ENCODE data around the gene NPR1. TPM values are rescaled to one million over a fixed set of nuclear protein-coding genes. Genes with fewer than 3 reads are reported as not detected.

Gene NPR1
- total and polyA plus RNA-seq, 2 of the 13 experiments (the other 11 are each of a cell fraction or from before 2014, with no cell fraction given) = not detected

DNA sequence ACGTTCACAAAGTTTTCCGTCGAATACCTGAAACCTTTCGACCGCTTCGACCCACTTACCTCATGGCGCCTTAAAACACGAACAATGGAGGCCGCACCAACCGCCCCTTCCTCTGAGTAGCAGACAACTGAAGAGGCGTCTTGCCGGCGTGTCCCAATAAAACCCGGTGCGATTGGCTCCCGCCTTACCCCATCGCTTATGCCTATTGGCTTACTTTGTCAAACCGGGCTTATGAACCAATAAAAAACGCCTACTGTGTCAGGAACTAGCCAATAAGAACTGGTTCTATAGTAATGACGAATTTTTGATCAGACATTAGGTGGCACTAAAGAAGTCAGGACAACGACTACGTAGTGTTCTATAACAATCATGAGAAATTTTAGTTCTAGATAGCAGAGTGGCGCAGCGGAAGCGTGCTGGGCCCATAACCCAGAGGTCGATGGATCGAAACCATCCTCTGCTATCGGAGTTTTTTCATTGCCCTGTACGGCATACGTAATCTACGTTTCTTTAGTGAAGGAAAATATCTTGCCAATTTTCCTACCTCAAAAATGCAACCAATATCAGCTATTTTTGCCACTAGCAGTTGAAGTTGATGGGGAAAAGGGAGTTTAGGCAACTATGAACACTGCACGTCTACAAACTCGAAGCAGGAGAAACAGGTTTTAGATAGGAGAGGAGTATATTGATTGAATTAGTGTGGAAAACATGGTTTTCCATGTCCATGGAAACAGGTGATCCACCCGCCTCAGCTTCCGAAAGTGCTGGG, 7.4 kb upstream of the NPR1 start, which contains the start of gene ILF2 (continued):
- TF ChIP-seq MYC (CRISPR knock-in tag; IDR thresholded peaks at IDR 0.05; ENCODE audit: borderline replicate concordance) (peak; percentile 91), PTBP1 (IDR thresholded peaks at IDR 0.05; ENCODE audit: low read depth, low read length, poor library complexity, severe bottlenecking) (no peak), KDM1A (CRISPR knock-in tag; IDR thresholded peaks at IDR 0.05) (no peak), ZNF460 (CRISPR knock-in tag; IDR thresholded peaks at IDR 0.05; ENCODE audit: borderline replicate concordance) (no peak; the same call in 1 of the 2 replicates), ZNF235 (CRISPR knock-in tag; IDR thresholded peaks at IDR 0.05; ENCODE audit: borderline replicate concordance) (no peak), SP4 (CRISPR knock-in tag; IDR thresholded peaks at IDR 0.05) (0 out of 2 replicates have a peak, but pooled peaks have one; percentile 37), KLF11 (CRISPR knock-in tag; IDR thresholded peaks at IDR 0.05) (no peak), RFXAP (CRISPR knock-in tag; IDR thresholded peaks at IDR 0.05; ENCODE audit: borderline replicate concordance) (peak; percentile 91), FOSL1 (CRISPR knock-in tag; IDR thresholded peaks at IDR 0.05; ENCODE audit: borderline replicate concordance) (no peak), REXO4 (CRISPR knock-in tag; IDR thresholded peaks at IDR 0.05; ENCODE audit: borderline replicate concordance) (no peak), CEBPG (CRISPR knock-in tag; IDR thresholded peaks at IDR 0.05) (peak; percentile 8), EHMT2 (IDR thresholded peaks at IDR 0.05; ENCODE audit: borderline replicate concordance, low read depth, low read length) (no peak), ZSCAN29 (CRISPR knock-in tag; conservative IDR thresholded peaks at IDR 0.05) (no peak), FOSL2 (CRISPR knock-in tag; IDR thresholded peaks at IDR 0.05) (peak; percentile 4; the same call in 1 of the 2 replicates)
- TF ChIP-seq, protein P1, sequence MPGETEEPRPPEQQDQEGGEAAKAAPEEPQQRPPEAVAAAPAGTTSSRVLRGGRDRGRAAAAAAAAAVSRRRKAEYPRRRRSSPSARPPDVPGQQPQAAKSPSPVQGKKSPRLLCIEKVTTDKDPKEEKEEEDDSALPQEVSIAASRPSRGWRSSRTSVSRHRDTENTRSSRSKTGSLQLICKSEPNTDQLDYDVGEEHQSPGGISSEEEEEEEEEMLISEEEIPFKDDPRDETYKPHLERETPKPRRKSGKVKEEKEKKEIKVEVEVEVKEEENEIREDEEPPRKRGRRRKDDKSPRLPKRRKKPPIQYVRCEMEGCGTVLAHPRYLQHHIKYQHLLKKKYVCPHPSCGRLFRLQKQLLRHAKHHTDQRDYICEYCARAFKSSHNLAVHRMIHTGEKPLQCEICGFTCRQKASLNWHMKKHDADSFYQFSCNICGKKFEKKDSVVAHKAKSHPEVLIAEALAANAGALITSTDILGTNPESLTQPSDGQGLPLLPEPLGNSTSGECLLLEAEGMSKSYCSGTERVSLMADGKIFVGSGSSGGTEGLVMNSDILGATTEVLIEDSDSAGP (CRISPR knock-in tag; IDR thresholded peaks at IDR 0.05; ENCODE audit: borderline replicate concordance) = peak; percentile 62
- TF ChIP-seq, protein P2, sequence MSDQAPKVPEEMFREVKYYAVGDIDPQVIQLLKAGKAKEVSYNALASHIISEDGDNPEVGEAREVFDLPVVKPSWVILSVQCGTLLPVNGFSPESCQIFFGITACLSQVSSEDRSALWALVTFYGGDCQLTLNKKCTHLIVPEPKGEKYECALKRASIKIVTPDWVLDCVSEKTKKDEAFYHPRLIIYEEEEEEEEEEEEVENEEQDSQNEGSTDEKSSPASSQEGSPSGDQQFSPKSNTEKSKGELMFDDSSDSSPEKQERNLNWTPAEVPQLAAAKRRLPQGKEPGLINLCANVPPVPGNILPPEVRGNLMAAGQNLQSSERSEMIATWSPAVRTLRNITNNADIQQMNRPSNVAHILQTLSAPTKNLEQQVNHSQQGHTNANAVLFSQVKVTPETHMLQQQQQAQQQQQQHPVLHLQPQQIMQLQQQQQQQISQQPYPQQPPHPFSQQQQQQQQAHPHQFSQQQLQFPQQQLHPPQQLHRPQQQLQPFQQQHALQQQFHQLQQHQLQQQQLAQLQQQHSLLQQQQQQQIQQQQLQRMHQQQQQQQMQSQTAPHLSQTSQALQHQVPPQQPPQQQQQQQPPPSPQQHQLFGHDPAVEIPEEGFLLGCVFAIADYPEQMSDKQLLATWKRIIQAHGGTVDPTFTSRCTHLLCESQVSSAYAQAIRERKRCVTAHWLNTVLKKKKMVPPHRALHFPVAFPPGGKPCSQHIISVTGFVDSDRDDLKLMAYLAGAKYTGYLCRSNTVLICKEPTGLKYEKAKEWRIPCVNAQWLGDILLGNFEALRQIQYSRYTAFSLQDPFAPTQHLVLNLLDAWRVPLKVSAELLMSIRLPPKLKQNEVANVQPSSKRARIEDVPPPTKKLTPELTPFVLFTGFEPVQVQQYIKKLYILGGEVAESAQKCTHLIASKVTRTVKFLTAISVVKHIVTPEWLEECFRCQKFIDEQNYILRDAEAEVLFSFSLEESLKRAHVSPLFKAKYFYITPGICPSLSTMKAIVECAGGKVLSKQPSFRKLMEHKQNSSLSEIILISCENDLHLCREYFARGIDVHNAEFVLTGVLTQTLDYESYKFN (CRISPR knock-in tag; conservative IDR thresholded peaks at IDR 0.05) = peak; percentile 31; the same call in 1 of the 2 replicates
- TF ChIP-seq, protein P3, sequence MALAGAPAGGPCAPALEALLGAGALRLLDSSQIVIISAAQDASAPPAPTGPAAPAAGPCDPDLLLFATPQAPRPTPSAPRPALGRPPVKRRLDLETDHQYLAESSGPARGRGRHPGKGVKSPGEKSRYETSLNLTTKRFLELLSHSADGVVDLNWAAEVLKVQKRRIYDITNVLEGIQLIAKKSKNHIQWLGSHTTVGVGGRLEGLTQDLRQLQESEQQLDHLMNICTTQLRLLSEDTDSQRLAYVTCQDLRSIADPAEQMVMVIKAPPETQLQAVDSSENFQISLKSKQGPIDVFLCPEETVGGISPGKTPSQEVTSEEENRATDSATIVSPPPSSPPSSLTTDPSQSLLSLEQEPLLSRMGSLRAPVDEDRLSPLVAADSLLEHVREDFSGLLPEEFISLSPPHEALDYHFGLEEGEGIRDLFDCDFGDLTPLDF (CRISPR knock-in tag; IDR thresholded peaks at IDR 0.05) = peak; percentile 61; the same call in 1 of the 2 replicates
- TF ChIP-seq, protein P4, sequence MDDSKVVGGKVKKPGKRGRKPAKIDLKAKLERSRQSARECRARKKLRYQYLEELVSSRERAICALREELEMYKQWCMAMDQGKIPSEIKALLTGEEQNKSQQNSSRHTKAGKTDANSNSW (CRISPR knock-in tag; IDR thresholded peaks at IDR 0.05; ENCODE audit: borderline replicate concordance) = no peak
- TF ChIP-seq, protein P5, sequence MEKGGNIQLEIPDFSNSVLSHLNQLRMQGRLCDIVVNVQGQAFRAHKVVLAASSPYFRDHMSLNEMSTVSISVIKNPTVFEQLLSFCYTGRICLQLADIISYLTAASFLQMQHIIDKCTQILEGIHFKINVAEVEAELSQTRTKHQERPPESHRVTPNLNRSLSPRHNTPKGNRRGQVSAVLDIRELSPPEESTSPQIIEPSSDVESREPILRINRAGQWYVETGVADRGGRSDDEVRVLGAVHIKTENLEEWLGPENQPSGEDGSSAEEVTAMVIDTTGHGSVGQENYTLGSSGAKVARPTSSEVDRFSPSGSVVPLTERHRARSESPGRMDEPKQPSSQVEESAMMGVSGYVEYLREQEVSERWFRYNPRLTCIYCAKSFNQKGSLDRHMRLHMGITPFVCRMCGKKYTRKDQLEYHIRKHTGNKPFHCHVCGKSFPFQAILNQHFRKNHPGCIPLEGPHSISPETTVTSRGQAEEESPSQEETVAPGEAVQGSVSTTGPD (CRISPR knock-in tag; IDR thresholded peaks at IDR 0.05) = 0 out of 2 replicates have a peak, but pooled peaks have one; percentile 29

Data from HepG2 (cell line).